ENCODE data around the gene B4GAT1. TPM values are rescaled to one million over a fixed set of nuclear protein-coding genes. Genes with fewer than 3 reads are reported as not detected.
A peak's percentile ranks its signal among the peaks of the same experiment; 100 is the strongest.

B4GAT1 gene
- total and polyA plus RNA-seq, 2 of the 4 experiments (the other 2 are of a cell fraction) = 10.6 to 18.4 TPM

DNA sequence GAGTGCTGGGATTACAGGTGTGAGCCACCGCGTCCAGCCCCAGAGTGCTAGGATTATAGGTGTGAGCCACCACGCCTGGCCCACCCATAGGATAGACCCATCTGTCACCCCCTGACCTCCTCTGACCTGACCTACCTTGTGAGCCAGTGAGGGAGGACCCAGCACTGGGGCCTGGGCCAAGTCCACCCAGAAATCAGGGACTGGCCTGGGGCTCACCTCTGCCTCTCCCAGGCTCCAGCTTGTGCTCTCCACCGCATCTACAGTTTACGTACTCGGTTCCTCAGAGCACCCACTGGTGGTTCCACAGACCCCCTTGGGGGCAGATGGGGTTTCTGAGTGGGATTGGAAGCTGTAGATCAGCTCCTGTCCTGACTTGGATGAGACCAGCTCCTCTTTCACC is 17.7 kb upstream of the B4GAT1 start (continued):
- no peak for TF ChIP-seq USF2 (IDR thresholded peaks at IDR 0.05; ENCODE audit: low read depth, low read length)
- TF ChIP-seq FOS (IDR thresholded peaks at IDR 0.05; ENCODE audit: low read depth, low read length) = no peak

DNA sequence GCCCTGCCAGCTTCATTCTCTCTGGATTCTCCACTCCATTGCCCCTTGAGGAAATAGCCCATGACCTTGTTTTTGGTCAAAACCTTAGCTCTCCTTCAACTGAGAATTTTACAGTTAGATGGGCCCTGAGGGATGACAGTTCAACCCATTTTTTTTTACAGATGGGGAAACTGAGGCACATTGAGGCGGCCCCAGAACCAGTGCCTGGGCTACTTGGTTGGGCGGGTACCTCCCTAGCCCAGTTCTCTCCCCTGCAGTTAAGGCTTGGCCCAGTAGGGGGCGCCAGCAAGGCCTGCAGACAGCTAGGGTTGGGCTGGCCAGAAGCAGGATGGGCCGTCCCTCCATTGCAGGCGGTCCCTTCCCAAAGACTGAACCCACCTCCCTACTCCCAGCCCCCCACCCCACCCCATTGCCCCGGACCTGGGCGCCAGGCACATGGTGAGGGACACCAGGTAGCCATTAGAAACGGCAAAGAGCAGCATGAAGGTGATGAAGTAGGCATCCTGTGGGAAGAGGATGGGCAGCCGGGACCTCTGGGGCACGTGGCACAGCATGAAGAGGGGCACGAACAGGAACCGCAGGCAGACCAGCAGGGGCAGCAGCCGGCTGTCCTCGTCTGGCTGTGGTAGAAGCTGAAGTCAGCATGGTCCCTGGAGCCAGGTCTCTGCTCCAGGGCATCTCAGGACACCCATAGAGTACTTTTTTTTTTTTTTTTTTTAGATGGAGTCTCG is 16.5 kb upstream of the B4GAT1 start:
- no peak overlapping the region for H3K23ac ChIP-seq (ENCODE audit: low read depth, low read length)

More for the DNA sequence above, 16.5 kb upstream of the B4GAT1 start:
- H3K79me1 ChIP-seq (ENCODE audit: low read depth in 1 of 2, low read length in 2 of 2) = no peaks in the 10 kb centered on the region
- BruUV-seq (replicated peaks) = no TSS peak
- no peak overlapping the region for H2AFZ ChIP-seq (replicated peaks; ENCODE audit: low read length, poor library complexity)
- no peaks in the 10 kb centered on the region for H4K20me1 ChIP-seq (ENCODE audit: insufficient read depth, low read length)
- no peak overlapping the region for H3K18ac ChIP-seq (ENCODE audit: low read depth, low read length)
- no peak overlapping the region for H2BK15ac ChIP-seq (ENCODE audit: low read depth, low read length)
- no peaks in the 10 kb centered on the region for H3K4me1 ChIP-seq (ENCODE audit: control insufficient read depth, insufficient read depth, low read length)
- no peak overlapping the region for H3K9ac ChIP-seq (ENCODE audit: low read depth, low read length)
- no peak overlapping the region for H2BK120ac ChIP-seq (ENCODE audit: low read depth, low read length)
- H3K4ac ChIP-seq (ENCODE audit: low read depth, low read length) = no peak overlapping the region
- TF ChIP-seq MXI1 (IDR thresholded peaks at IDR 0.05; ENCODE audit: borderline replicate concordance, low read depth, low read length) = no peak
- TF ChIP-seq, protein P1, sequence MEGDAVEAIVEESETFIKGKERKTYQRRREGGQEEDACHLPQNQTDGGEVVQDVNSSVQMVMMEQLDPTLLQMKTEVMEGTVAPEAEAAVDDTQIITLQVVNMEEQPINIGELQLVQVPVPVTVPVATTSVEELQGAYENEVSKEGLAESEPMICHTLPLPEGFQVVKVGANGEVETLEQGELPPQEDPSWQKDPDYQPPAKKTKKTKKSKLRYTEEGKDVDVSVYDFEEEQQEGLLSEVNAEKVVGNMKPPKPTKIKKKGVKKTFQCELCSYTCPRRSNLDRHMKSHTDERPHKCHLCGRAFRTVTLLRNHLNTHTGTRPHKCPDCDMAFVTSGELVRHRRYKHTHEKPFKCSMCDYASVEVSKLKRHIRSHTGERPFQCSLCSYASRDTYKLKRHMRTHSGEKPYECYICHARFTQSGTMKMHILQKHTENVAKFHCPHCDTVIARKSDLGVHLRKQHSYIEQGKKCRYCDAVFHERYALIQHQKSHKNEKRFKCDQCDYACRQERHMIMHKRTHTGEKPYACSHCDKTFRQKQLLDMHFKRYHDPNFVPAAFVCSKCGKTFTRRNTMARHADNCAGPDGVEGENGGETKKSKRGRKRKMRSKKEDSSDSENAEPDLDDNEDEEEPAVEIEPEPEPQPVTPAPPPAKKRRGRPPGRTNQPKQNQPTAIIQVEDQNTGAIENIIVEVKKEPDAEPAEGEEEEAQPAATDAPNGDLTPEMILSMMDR (conservative IDR thresholded peaks at IDR 0.05; ENCODE audit: low read depth, low read length) = peak; percentile 47
- no peak overlapping the region for H3K4me3 ChIP-seq (ENCODE audit: insufficient read depth, low read depth, low read length)
- intact Hi-C loops (cut with micrococcal nuclease) = no loop called here
- CTCF ChIA-PET = interaction anchor here (0.6 to 1.2 kb wide), 6 partner anchors 16 to 570 kb away, joined by 3 to 7 read pairs (median 5); no protein-coding TSS in a partner anchor
- no peak overlapping the region for H2BK5ac ChIP-seq (ENCODE audit: low read depth, low read length, poor library complexity, severe bottlenecking)
- in situ Hi-C loops (cut with MboI; ENCODE audit: low sequenced_read_pairs) = no loop called here
- no peak overlapping the region for H3K27ac ChIP-seq (ENCODE audit: insufficient read depth, low read length)
- DNase-seq (no peak), ATAC-seq (ENCODE audit: low read depth) (peak; percentile 56; the same call in 1 of the 2 replicates)
- H4K91ac ChIP-seq (ENCODE audit: insufficient read depth, low read depth, low read length) = no peak overlapping the region
- peaks cover 2% of the 10 kb centered on the region; the same call in 1 of the 2 replicates for H3K27me3 ChIP-seq (ENCODE audit: control insufficient read depth, insufficient read depth, low read length)
- POLR2A ChIA-PET (ENCODE audit: unreplicated experiment) = no interaction called here
- dilution Hi-C loops (cut with HindIII; ENCODE audit: low sequenced_read_pairs, unreplicated experiment) = no loop called here
- H3K36me3 ChIP-seq (ENCODE audit: control insufficient read depth, insufficient read depth, low read length) = no peaks in the 10 kb centered on the region
- H3K14ac ChIP-seq (replicated peaks; ENCODE audit: low read depth, low read length) = no peak overlapping the region
- no peak overlapping the region for H2AK5ac ChIP-seq (ENCODE audit: low read depth, low read length)
- H2BK20ac ChIP-seq (ENCODE audit: low read depth, low read length) = no peak overlapping the region
- no peaks in the 10 kb centered on the region for H3K9me1 ChIP-seq (ENCODE audit: insufficient read depth, low read length)
- H3K4me2 ChIP-seq (ENCODE audit: low read depth, low read length) = no peak overlapping the region
- no peak overlapping the region for H2AK9ac ChIP-seq (replicated peaks; ENCODE audit: low read depth, low read length, poor library complexity)
- H3K9me3 ChIP-seq (ENCODE audit: control insufficient read depth, insufficient read depth, low read length) = no peaks in the 10 kb centered on the region
- H4K8ac ChIP-seq (ENCODE audit: low read depth in 2 of 2, low read length in 2 of 2) = no peak overlapping the region
- WGBS, 2 experiments (ENCODE audit: extremely low coverage in 2 of 2, insufficient read length in 1 of 2) = no CpG with 5 or more reads among the region's 15 CpGs
- H4K5ac ChIP-seq (ENCODE audit: low read depth, low read length) = no peak overlapping the region
- no peak overlapping the region for H3K56ac ChIP-seq (ENCODE audit: extremely low read depth, insufficient read depth, low read length)
